Fibroblast of lung (primary cell): ENCODE measurements around the gene TRPM3.

Source experiments
- EZH2 ChIP-seq: IDR thresholded peaks from 2 replicates; pipeline ENCODE4 v1.5.1; 2012; ENCODE audit warnings: low read length, control low read depth, mild to moderate bottlenecking; ENCODE audit errors: missing control alignments
- TF ChIP-seq, protein P1 (sequence below), 2 donors: IDR thresholded peaks in 1 of 2; conservative IDR thresholded peaks in 1 of 2; 1 replicate in 1 of 2; 2 replicates in 1 of 2; pipeline ENCODE4 v1.5.1; 2011 to 2012; ENCODE audit warnings: low read length in 2 of 2, control low read depth in 1 of 2, inconsistent platforms in 1 of 2, low read depth in 1 of 2, mild to moderate bottlenecking in 1 of 2

DNA sequence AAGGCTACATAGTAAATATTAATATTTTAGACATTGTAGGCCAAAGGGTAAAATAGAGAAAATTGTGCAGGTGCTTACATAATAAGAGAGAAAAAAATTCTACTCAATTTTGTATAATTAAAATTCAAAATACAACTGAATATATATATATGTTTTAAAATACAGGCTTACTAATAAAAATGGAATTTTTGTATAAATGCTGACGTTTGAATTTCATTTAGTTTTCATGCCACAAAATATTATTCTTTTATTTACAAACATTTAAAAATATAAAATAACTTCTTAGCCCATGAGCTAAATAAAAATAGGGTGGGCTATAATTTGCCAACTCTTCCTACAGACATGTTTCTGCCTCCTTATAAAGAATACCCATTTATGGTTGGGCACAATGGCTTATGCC lies 328.6 kb downstream of the TRPM3 start:
- TF ChIP-seq, protein P1, sequence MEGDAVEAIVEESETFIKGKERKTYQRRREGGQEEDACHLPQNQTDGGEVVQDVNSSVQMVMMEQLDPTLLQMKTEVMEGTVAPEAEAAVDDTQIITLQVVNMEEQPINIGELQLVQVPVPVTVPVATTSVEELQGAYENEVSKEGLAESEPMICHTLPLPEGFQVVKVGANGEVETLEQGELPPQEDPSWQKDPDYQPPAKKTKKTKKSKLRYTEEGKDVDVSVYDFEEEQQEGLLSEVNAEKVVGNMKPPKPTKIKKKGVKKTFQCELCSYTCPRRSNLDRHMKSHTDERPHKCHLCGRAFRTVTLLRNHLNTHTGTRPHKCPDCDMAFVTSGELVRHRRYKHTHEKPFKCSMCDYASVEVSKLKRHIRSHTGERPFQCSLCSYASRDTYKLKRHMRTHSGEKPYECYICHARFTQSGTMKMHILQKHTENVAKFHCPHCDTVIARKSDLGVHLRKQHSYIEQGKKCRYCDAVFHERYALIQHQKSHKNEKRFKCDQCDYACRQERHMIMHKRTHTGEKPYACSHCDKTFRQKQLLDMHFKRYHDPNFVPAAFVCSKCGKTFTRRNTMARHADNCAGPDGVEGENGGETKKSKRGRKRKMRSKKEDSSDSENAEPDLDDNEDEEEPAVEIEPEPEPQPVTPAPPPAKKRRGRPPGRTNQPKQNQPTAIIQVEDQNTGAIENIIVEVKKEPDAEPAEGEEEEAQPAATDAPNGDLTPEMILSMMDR (conservative IDR thresholded peaks at IDR 0.05 in 1 of 2, IDR thresholded peaks at IDR 0.05 in 1 of 2; ENCODE audit: low read depth in 1 of 2, low read length in 2 of 2) = no peak
- TF ChIP-seq EZH2 = no peak
